Spinal cord (tissue), 10 donors: Measurements from ENCODE around the gene RPS6KB2. TPM values are rescaled to one million over a fixed set of nuclear protein-coding genes. Genes with fewer than 3 reads are reported as not detected.
"Not testable (repeated sequence)": the region's sequence is repeated elsewhere in the genome, so short reads cannot be mapped to it uniquely, and the experiment has no call there.

ENCODE experiments used
- DNase-seq, 6 donors: peaks; one replicate each; pipeline versions ENCODE4 v3.0.0 to v3.0.0-alpha.2; 2013 to 2015; ENCODE audit warnings: low spot score in 6 of 6, low read depth in 4 of 6
- H3K27ac ChIP-seq: one replicate; pipeline ENCODE4 v1.5.1; 2013; ENCODE audit warnings: low read depth, low read length, control low read depth
- H3K27me3 ChIP-seq: one replicate; pipeline ENCODE4 v1.6.1; 2013; ENCODE audit warnings: low read length; ENCODE audit not compliant: control insufficient read depth, insufficient read depth
- H3K36me3 ChIP-seq: one replicate; pipeline ENCODE4 v1.6.1; 2013; ENCODE audit warnings: low read length; ENCODE audit not compliant: control insufficient read depth, insufficient read depth
- H3K4me1 ChIP-seq: one replicate; pipeline ENCODE4 v1.6.1; 2013; ENCODE audit warnings: low read length; ENCODE audit not compliant: control insufficient read depth, insufficient read depth
- H3K4me3 ChIP-seq: one replicate; pipeline ENCODE4 v1.5.1; 2013; ENCODE audit warnings: low read depth, low read length, control low read depth
- H3K9me3 ChIP-seq: one replicate; pipeline ENCODE4 v1.6.1; 2013; ENCODE audit warnings: low read length; ENCODE audit not compliant: control insufficient read depth, insufficient read depth
- WGBS: methylation state at CpG from one replicate; pipeline ENCODE4 v1.1.5; 2013; ENCODE audit warnings: missing lambda C conversion rate; ENCODE audit not compliant: insufficient coverage; 5-methylcytosine and 5-hydroxymethylcytosine counted together
- polyA plus RNA-seq, 2 donors: library from polyadenylated mRNA; unstranded; fragments of 120-200 nt; gene quantifications; one replicate each; pipeline ENCODE4 v1.2.1, GENCODE V29; 2013; ENCODE audit not compliant: insufficient read length in 2 of 2
- total RNA-seq, 2 donors: library from RNA; depleted of rRNA in 1 of 2; stranded (reverse); fragments of 120-200 nt in 1 of 2; fragments of >200 nt in 1 of 2; gene quantifications; one replicate each; pipeline versions ENCODE4 v1.2.3 to v1.2.4, GENCODE V29; 2013 to 2014
- donor health status: healthy.

Gene RPS6KB2
- total and polyA plus RNA-seq, 4 donors, result 14.2 to 46.7 (median 36.9) TPM

DNA sequence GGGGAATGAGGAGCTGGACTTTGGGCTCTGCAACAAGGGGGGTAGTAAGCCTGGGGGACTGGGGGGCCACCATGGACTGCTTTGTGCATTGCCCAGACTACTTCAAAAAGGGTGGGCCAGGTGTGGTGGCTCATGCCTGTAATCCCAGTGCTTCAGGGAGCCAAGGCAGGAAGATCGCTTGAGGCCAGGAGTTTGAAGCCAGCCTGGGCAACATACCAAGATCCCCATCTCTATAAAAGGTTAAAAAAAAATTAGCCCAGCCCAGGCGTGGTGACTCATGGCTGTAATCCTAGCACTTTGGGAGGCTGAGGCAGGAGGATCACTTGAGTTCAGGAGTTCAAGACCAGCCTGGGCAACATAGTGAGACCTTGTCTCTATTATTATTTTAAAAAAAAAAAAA is 37.2 kb downstream of the RPS6KB2 start:
- H3K36me3 ChIP-seq, result peaks cover 19% of the 10 kb centered on the region
- not testable (repeated sequence) for H3K9me3 ChIP-seq, DNase-seq, H3K27me3 ChIP-seq, H3K27ac ChIP-seq, H3K4me3 ChIP-seq
- WGBS, result no CpG with 5 or more reads among the region's 2 CpGs
- peaks cover 49% of the 10 kb centered on the region for H3K4me1 ChIP-seq

GRCh38 chr11:67466367-67466766 is 38.1 kb downstream of the RPS6KB2 start:
- Histone ChIP-seq H3K27ac (no peak overlapping the region), H3K9me3 (no peaks in the 10 kb centered on the region), H3K4me3 (no peak overlapping the region), H3K36me3 (peaks cover 19% of the 10 kb centered on the region), H3K4me1 (peaks cover 49% of the 10 kb centered on the region), H3K27me3 (no peaks in the 10 kb centered on the region)
- DNase-seq, result no peak
- 72% methylated on average over 2 of the region's 5 CpGs for WGBS

GRCh38 chr11:67466962-67467771 is 38.9 kb downstream of the RPS6KB2 start:
- no peak for DNase-seq
- Histone ChIP-seq H3K27ac (no peak overlapping the region), H3K36me3 (peaks cover 19% of the 10 kb centered on the region), H3K9me3 (no peaks in the 10 kb centered on the region), H3K27me3 (no peaks in the 10 kb centered on the region), H3K4me1 (peaks cover 49% of the 10 kb centered on the region), H3K4me3 (no peak overlapping the region)
- WGBS, result 90% methylated on average over 10 of the region's 11 CpGs

DNA sequence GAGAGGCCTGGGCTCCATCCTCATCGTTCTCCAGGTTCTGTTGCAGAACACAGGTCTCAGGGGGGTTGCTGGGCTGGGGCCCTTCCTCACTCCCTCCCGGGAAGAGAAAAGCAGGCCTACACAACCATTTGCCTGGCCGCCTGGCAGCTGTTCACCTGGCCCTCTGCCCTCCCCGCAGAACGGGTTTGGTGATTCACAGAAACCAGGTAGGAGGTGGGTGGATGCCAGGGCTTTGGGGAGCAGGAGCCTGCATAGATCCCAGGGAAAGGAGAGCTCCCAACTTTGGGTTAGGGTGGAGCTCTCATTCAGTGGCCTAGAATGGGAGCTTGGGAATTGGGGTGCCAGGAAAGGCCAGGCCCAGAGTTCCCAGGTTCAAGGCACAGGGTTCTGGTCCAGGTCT is 39.8 kb downstream of the RPS6KB2 start:
- Histone ChIP-seq H3K4me1 (peaks cover 49% of the 10 kb centered on the region), H3K4me3 (peak overlapping the region; percentile 76), H3K36me3 (peaks cover 19% of the 10 kb centered on the region), H3K27ac (no peak overlapping the region), H3K9me3 (no peaks in the 10 kb centered on the region), H3K27me3 (no peaks in the 10 kb centered on the region)
- no peak for DNase-seq
- WGBS, result 45% methylated on average over 1 of the region's 5 CpGs

DNA sequence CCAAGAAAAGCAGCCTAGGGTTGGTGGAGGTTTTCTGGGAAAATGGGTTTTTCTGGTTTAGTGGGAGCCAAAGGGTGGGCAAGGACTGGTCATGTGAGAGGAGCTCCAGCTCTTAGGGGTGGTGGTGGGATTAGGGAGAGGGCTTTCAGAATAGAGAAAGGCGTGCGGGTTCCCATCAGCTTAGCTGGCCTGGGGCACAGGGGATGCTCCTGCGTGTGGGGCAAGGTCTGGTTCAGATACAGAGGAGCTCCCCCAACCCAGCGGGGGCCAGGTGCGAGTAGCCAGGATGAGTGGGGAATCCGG is 40.1 kb downstream of the RPS6KB2 start:
- no peak for DNase-seq
- 0% methylated on average over 6 of the region's 6 CpGs for whole genome bisulfite sequencing
- H3K4me3 ChIP-seq, result peak overlapping the region; percentile 76
- no peaks in the 10 kb centered on the region for H3K9me3 ChIP-seq
- peaks cover 49% of the 10 kb centered on the region for H3K4me1 ChIP-seq
- H3K36me3 ChIP-seq, result peaks cover 19% of the 10 kb centered on the region
- no peaks in the 10 kb centered on the region for H3K27me3 ChIP-seq
- H3K27ac ChIP-seq, result peak overlapping the region; percentile 62

DNA sequence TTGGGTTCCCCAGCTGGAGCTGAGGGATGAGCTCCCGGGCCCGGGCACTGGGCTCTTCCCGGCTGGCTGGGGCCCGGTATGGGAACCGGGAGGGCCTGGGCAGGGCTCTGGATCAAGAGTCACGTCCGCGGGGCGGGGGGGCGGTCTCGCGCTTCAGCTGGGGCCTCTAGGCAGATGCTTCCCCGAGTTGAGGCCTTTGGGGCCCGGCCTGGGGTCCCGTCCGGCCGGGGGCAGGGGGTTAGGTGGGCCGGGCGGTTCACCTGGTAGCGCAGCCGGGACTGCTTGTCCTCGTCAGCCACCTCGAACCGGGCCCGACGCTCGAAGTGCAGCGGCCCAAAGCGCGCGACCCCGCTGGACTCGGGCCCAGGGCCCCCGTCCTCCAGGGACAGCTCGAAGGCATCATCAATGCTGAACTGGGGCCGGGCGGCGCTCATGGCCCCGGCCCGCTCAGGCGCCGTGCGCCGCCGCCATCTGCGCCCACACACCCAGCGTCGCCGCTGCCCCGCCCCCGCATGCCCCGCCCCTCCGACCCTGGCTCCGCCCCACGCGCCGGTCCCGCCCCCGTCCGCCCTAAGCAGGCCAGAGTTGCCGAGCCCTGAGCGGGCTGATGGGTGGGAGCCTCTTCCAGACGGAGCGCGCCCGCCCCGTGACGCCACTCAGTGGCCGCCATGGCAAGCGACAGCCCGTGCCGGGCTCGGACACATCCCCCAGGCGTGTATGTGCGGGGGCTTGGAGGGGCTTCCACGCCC is 40.6 kb downstream of the RPS6KB2 start, which contains the start of gene TMEM134:
Gene TMEM134, minus strand, starts transcription at position 493 of the 749 bp plus-strand sequence. Its CDS starts 59 bp downstream, at position 434.
- no peaks in the 10 kb centered on the region for H3K9me3 ChIP-seq
- under 1% methylated on average over 76 of the region's 76 CpGs for WGBS
- H3K4me1 ChIP-seq, result peaks cover 46% of the 10 kb centered on the region
- peak within 1 kb of the TSS; percentile 78 for H3K4me3 ChIP-seq
- no peaks in the 10 kb centered on the region for H3K27me3 ChIP-seq
- DNase-seq, result peak; percentile 74 to 97 (median 86)
- peak within 1 kb of the TSS; percentile 89 for H3K27ac ChIP-seq
- peaks cover 16% of the 10 kb centered on the region for H3K36me3 ChIP-seq

GRCh38 chr11:67469508-67469811 is 41.2 kb downstream of the RPS6KB2 start:
- DNase-seq, result no peak
- Histone ChIP-seq H3K4me3 (peak overlapping the region; percentile 78), H3K4me1 (peaks cover 41% of the 10 kb centered on the region), H3K36me3 (peaks cover 14% of the 10 kb centered on the region), H3K9me3 (no peaks in the 10 kb centered on the region), H3K27ac (peak overlapping the region; percentile 89), H3K27me3 (no peaks in the 10 kb centered on the region)
- WGBS, result 20% methylated on average over 7 of the region's 9 CpGs

DNA sequence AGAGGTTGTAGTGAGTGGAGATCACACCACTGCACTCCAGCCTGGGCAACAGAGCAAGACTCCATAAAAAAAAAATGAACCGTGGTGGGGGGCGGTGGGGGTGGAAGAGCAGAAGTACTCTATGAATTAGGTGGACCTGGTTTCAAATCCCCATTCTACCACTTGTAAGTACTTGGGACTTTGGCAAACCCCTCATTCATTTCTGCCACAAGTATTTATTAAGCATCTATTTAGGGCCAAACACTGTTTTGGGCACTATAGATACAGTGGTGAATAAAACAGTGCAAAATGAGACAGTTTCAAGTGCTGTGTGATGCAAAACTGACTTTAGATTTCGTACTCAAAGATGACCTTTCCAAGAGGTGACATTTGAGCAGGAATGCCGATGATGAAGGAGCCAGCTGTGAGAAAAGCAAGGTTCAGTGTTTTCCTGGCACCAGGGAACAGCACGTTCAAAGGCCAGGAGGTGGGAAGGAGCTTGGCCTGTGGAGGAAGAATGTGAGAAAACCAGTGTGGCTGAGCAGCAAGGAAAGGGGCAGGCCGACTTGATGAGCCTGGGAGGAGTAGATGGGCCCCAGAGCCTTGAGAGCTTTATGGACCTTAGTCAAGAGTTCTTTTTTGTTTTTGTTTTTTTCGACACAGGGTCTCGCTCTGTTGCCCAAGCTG is 42.2 kb downstream of the RPS6KB2 start:
- Histone ChIP-seq H3K27me3 (no peaks in the 10 kb centered on the region), H3K27ac (no peak overlapping the region), H3K4me1 (peaks cover 32% of the 10 kb centered on the region), H3K4me3 (no peak overlapping the region), H3K9me3 (no peaks in the 10 kb centered on the region), H3K36me3 (peaks cover 14% of the 10 kb centered on the region)
- 70% methylated on average over 4 of the region's 8 CpGs for WGBS
- no peak for DNase-seq

DNA sequence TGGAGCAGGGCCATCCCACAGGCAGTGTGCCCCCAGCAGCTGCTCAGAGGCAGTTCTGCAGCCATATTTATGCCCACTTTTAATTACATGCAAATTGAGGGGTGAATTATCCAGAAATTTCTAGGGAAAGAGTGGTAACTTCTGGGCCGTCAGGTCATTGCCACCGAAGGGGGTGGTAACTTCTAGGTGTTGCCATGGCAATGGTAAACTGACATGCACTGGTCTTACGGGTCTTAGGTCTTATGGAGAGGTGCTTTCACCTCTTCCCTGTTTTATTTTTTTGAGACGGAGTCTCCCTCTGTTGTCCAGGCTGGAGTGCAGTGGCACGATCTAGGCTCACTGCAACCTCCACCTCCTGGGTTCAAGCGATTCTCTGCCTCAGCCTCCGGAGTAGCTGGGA is 44.6 kb downstream of the RPS6KB2 start:
- 29% methylated on average over 2 of the region's 7 CpGs for WGBS

More for the DNA sequence above, 44.6 kb downstream of the RPS6KB2 start:
- no peaks in the 10 kb centered on the region for H3K36me3 ChIP-seq
- H3K27me3 ChIP-seq, result no peaks in the 10 kb centered on the region
- H3K27ac ChIP-seq, result no peak overlapping the region
- no peak overlapping the region for H3K4me3 ChIP-seq
- no peak for DNase-seq
- H3K9me3 ChIP-seq, result no peaks in the 10 kb centered on the region
- peaks cover 15% of the 10 kb centered on the region for H3K4me1 ChIP-seq
